Stomach (tissue), 9 donors: Measurements from ENCODE around the gene NUP210. TPM values are rescaled to one million over a fixed set of nuclear protein-coding genes. Genes with fewer than 3 reads are reported as not detected.

ENCODE experiments used
- DNase-seq, 2 donors: peaks; one replicate each; pipeline versions ENCODE4 v3.0.0 to v3.0.0-alpha.2; 2013 to 2019
- H3K27ac ChIP-seq, 5 donors: fragments of 200-600 bp in 4 of 5; sonication (generic) in 4 of 5; one replicate each; pipeline ENCODE4 v1.5.1; 2013 to 2019; ENCODE audit warnings: mild to moderate bottlenecking in 1 of 5, moderate library complexity in 1 of 5
- H3K27me3 ChIP-seq, 3 donors: fragments of 200-600 bp; sonication (generic); one replicate each; pipeline ENCODE4 v1.5.1; 2017 to 2019; ENCODE audit warnings: mixed run types in 1 of 3
- H3K36me3 ChIP-seq, 4 donors: fragments of 200-600 bp; sonication (generic); 1 replicate in 3 of 4; 2 replicates in 1 of 4; pipeline ENCODE4 v1.5.1; 2016 to 2019
- H3K4me1 ChIP-seq, 4 donors: fragments of 200-600 bp; sonication (generic); one replicate each; pipeline ENCODE4 v1.5.1; 2016 to 2019
- H3K4me3 ChIP-seq, 4 donors: fragments of 200-600 bp; sonication (generic) in 3 of 4; one replicate each; pipeline ENCODE4 v1.5.1; 2016 to 2019; ENCODE audit warnings: mild to moderate bottlenecking in 1 of 4
- H3K9me3 ChIP-seq, 4 donors: fragments of 200-600 bp; sonication (generic); one replicate each; pipeline ENCODE4 v1.5.1; 2016 to 2019
- EP300 ChIP-seq: sonication (generic); formaldehyde crosslinking; IDR thresholded peaks from one replicate; pipeline ENCODE4 v1.6.1; 2017; ENCODE audit warnings: antibody characterized with exemption
- POLR2A ChIP-seq, 4 donors: fragments of 450-650 bp; IDR thresholded peaks; one replicate each; pipeline ENCODE4 v1.6.1; 2016; ENCODE audit warnings: antibody characterized with exemption in 4 of 4, control low read depth in 2 of 4, mild to moderate bottlenecking in 1 of 4, moderate library complexity in 1 of 4
- POLR2AphosphoS5 ChIP-seq, 3 donors: sonication (generic); formaldehyde crosslinking; IDR thresholded peaks; one replicate each; pipeline ENCODE4 v1.6.1; 2016; ENCODE audit warnings: antibody characterized with exemption in 3 of 3
- WGBS, 5 donors: extraction: QIAGEN DNeasy Blood & Tissue Kit in 3 of 5; methylation state at CpG; one replicate each; pipeline versions ENCODE4 v1.1.5 to v1.1.7; 2013 to 2018; 5-methylcytosine and 5-hydroxymethylcytosine counted together
- intact Hi-C: fragments of 100-400 bp; cut with DNase I; formaldehyde crosslinking; loops from one replicate; pipeline ENCODE4 v1.15.1; 2023; ENCODE audit warnings: low total_unique reads
- polyA plus RNA-seq, 3 donors: library from polyadenylated mRNA; stranded (reverse); fragments of 200-250 nt; gene quantifications; one replicate each; pipeline ENCODE4 v1.2.3, GENCODE V29; 2013
- total RNA-seq, 5 donors: library from RNA; depleted of rRNA; stranded (reverse); fragments of >200 nt; gene quantifications; one replicate each; pipeline versions ENCODE4 v1.1.0 to v1.2.3, GENCODE V29; 2014 to 2016
- TF ChIP-seq, protein P1 (sequence below), 7 experiments: fragments of 450-650 bp in 4 of 7; fragments of 200-600 bp in 3 of 7; sonication (generic) in 3 of 7; IDR thresholded peaks; one replicate each; pipeline ENCODE4 v1.5.1; 2016 to 2019; ENCODE audit warnings: antibody characterized with exemption in 7 of 7, control low read depth in 2 of 7, mild to moderate bottlenecking in 1 of 7
- donor health status: healthy with polysubstance abuse.
- donor health status: Bipolar disorder and iron deficiency.
- donor health status: healthy.

Gene NUP210
- total and polyA plus RNA-seq, 8 donors: 0.92 to 21.1 (median 10.8) TPM

- H3K27ac ChIP-seq: no peak overlapping the region
- no peaks in the 10 kb centered on the region for H3K27me3 ChIP-seq
- H3K36me3 ChIP-seq: peaks cover 0 to 64% (median 45%) of the 10 kb centered on the region in 4 donors
- H3K4me3 ChIP-seq: no peak overlapping the region
- DNase-seq: no peak
- H3K4me1 ChIP-seq: peaks cover 0 to 9% (median 0%) of the 10 kb centered on the region in 4 donors
- H3K9me3 ChIP-seq: no peaks in the 10 kb centered on the region
- no peak for TF ChIP-seq POLR2AphosphoS5 (IDR thresholded peaks at IDR 0.05)
- no peak for TF ChIP-seq POLR2A (IDR thresholded peaks at IDR 0.05)
- TF ChIP-seq, protein P1, sequence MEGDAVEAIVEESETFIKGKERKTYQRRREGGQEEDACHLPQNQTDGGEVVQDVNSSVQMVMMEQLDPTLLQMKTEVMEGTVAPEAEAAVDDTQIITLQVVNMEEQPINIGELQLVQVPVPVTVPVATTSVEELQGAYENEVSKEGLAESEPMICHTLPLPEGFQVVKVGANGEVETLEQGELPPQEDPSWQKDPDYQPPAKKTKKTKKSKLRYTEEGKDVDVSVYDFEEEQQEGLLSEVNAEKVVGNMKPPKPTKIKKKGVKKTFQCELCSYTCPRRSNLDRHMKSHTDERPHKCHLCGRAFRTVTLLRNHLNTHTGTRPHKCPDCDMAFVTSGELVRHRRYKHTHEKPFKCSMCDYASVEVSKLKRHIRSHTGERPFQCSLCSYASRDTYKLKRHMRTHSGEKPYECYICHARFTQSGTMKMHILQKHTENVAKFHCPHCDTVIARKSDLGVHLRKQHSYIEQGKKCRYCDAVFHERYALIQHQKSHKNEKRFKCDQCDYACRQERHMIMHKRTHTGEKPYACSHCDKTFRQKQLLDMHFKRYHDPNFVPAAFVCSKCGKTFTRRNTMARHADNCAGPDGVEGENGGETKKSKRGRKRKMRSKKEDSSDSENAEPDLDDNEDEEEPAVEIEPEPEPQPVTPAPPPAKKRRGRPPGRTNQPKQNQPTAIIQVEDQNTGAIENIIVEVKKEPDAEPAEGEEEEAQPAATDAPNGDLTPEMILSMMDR (IDR thresholded peaks at IDR 0.05): no peak
- TF ChIP-seq EP300: no peak
- WGBS, 5 donors: 92 to 97% (median 96%) methylated on average over 6 of the region's 6 CpGs
- intact Hi-C loops: no loop called here
Observed at GRCh38 chr3:13345772-13346171, 74.3 kb downstream of the NUP210 start.

DNA sequence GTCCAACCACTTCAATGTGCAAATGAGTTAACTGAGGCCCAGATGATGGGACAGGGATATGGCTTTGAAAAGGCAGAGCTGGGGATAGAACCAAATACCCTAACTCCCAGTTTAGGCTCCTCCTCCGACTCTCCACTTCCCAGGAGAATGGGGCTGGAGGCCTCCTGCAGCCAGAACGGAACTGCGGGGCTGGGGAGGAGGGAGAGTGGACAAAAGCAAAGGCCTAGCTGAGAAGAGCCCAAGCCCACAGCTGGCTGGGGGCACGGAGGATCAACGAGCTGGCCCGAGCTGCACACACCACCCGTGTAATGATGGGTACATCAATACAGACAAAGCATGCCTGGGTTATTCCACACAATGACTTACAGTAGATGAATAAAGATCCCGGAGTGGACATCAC, 74.8 kb downstream of the NUP210 start:
- TF ChIP-seq EP300: no peak
- no peak for TF ChIP-seq POLR2A (IDR thresholded peaks at IDR 0.05)
- TF ChIP-seq POLR2AphosphoS5 (IDR thresholded peaks at IDR 0.05): no peak
- TF ChIP-seq, protein P1 (IDR thresholded peaks at IDR 0.05): no peak
- no peak for DNase-seq
- no peaks in the 10 kb centered on the region for H3K9me3 ChIP-seq
- H3K4me3 ChIP-seq: no peak overlapping the region
- no peak overlapping the region for H3K27ac ChIP-seq
- H3K4me1 ChIP-seq: peaks cover 0 to 9% (median 0%) of the 10 kb centered on the region in 4 donors
- peaks cover 0 to 68% (median 49%) of the 10 kb centered on the region in 4 donors for H3K36me3 ChIP-seq
- 89 to 100% (median 94%) methylated on average over 8 of the region's 8 CpGs for WGBS, 5 donors
- H3K27me3 ChIP-seq: no peaks in the 10 kb centered on the region
- intact Hi-C loops: no loop called here

DNA sequence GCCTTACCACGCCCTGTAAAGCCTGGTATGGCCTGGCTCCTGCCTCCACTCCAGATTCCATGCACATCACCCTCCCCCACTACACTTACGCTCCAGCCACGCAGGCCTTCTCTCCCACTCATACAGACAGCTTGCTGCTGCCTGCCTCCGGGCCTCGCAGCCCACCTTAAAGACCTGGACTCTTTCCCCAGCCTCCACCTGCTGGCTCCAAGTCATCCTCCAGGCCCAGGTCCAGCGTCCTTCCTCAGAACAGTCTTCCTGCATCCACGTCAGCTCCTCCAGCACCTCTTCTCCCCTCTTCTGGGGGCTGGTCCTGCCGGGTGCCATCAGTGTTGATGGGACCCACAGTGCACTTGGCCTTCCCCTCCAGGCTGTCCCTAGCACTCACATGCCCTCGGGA, 75.5 kb downstream of the NUP210 start:
- intact Hi-C loops: no loop called here
- peaks cover 0 to 68% (median 53%) of the 10 kb centered on the region in 4 donors for H3K36me3 ChIP-seq
- H3K27ac ChIP-seq: no peak overlapping the region
- H3K27me3 ChIP-seq: no peaks in the 10 kb centered on the region
- H3K9me3 ChIP-seq: no peaks in the 10 kb centered on the region
- 90 to 96% (median 93%) methylated on average over 9 of the region's 9 CpGs for WGBS, 5 donors
- DNase-seq: no peak
- H3K4me3 ChIP-seq: no peak overlapping the region
- TF ChIP-seq EP300 (no peak), POLR2A (IDR thresholded peaks at IDR 0.05) (no peak), POLR2AphosphoS5 (IDR thresholded peaks at IDR 0.05) (no peak)
- peaks cover 0 to 9% (median 0%) of the 10 kb centered on the region in 4 donors for H3K4me1 ChIP-seq

DNA sequence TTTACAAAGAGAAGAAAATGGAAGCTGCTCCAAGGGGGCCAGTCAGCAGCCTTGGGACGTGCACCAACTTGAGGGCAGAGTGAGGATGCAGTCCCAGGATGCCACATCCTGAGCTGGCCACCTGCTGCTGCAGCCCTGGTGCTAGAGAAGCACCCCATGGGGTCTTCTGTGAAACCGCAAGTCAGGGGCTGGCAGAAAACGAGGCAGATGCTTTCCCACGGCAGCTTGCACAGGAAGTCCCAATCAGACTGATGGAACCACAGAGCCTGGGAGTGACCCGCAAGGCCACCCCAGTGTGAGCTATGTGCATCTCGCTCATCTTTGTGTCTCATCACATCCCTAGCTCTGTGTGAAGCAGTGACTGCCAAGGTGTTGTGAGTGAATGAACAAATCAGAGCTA, 76.5 kb downstream of the NUP210 start:
- no peak for DNase-seq
- no peaks in the 10 kb centered on the region for H3K9me3 ChIP-seq
- peaks cover 0 to 9% (median 0%) of the 10 kb centered on the region in 4 donors for H3K4me1 ChIP-seq
- intact Hi-C loops: no loop called here
- no peaks in the 10 kb centered on the region for H3K27me3 ChIP-seq
- H3K36me3 ChIP-seq: peaks cover 0 to 65% (median 55%) of the 10 kb centered on the region in 4 donors
- WGBS, 5 donors: 78 to 84% (median 82%) methylated on average over 6 of the region's 6 CpGs
- no peak for TF ChIP-seq POLR2A (IDR thresholded peaks at IDR 0.05)
- TF ChIP-seq, protein P1 (IDR thresholded peaks at IDR 0.05): no peak
- no peak for TF ChIP-seq EP300
- TF ChIP-seq POLR2AphosphoS5 (IDR thresholded peaks at IDR 0.05): no peak
- H3K4me3 ChIP-seq: no peak overlapping the region
- H3K27ac ChIP-seq: no peak overlapping the region

GRCh38 chr3:13341229-13341905, 78.8 kb downstream of the NUP210 start:
- TF ChIP-seq, protein P1 (IDR thresholded peaks at IDR 0.05): no peak
- TF ChIP-seq EP300 (no peak), POLR2A (IDR thresholded peaks at IDR 0.05) (no peak), POLR2AphosphoS5 (IDR thresholded peaks at IDR 0.05) (no peak)
- WGBS, 5 donors: 87 to 95% (median 94%) methylated on average over 7 of the region's 7 CpGs
- no peak overlapping the region for H3K27ac ChIP-seq
- no peaks in the 10 kb centered on the region for H3K9me3 ChIP-seq
- no peaks in the 10 kb centered on the region for H3K27me3 ChIP-seq
- H3K4me3 ChIP-seq: no peak overlapping the region
- peaks cover 0 to 62% (median 50%) of the 10 kb centered on the region in 4 donors for H3K36me3 ChIP-seq
- intact Hi-C loops: no loop called here
- H3K4me1 ChIP-seq: no peaks in the 10 kb centered on the region
- no peak for DNase-seq
